ENCODE results near the gene STAP2. TPM values are rescaled to one million over a fixed set of nuclear protein-coding genes. Genes with fewer than 3 reads are reported as not detected.

The STAP2 gene
- total and polyA plus RNA-seq, 9 of the 15 experiments (the other 6 are each of a cell fraction or from before 2014, with no cell fraction given): 1.2 to 9.8 (median 4.5) TPM

DNA sequence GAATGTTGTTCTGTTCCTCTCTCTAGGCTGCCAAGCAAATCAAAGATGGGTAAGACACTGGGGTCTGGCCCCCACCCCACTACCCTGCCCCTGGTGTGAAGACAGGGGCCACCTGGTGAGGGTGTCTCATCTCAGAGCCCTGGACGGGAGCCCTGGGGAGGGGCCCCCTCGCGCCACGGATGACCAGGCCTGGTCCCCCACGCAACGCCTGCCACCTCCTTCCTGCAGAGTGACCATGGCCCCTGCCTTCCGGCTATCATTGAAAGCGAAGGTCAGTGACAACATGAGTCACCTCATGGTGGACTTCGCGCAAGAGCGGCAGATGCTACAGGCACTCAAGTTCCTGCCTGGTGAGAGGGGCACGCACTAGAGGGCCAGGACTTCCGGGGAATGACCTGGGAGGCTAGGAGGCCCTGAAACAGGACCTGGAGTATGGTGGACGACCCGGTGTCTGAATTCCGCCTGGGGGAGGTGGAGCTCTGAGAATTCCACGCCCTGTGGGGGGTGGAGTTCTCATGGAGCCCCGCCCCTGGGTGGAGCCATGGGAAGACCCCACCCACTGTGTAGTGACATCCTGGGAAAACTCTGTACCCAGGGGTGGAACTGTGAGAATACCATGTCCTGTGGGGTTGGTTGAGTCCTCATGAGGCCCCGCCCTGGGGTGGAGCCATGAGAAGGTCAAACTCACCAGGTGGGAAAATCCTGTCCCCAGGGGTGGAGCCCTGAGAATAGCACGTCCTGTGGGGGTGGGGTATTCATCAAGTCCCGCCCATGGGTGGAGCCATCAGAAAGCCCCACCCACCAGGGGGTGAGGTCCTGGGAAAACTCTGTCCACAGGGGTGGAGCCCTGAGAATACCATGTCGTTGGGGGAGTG is 28.1 kb downstream of the STAP2 start (continued):
- TF ChIP-seq, protein P1, sequence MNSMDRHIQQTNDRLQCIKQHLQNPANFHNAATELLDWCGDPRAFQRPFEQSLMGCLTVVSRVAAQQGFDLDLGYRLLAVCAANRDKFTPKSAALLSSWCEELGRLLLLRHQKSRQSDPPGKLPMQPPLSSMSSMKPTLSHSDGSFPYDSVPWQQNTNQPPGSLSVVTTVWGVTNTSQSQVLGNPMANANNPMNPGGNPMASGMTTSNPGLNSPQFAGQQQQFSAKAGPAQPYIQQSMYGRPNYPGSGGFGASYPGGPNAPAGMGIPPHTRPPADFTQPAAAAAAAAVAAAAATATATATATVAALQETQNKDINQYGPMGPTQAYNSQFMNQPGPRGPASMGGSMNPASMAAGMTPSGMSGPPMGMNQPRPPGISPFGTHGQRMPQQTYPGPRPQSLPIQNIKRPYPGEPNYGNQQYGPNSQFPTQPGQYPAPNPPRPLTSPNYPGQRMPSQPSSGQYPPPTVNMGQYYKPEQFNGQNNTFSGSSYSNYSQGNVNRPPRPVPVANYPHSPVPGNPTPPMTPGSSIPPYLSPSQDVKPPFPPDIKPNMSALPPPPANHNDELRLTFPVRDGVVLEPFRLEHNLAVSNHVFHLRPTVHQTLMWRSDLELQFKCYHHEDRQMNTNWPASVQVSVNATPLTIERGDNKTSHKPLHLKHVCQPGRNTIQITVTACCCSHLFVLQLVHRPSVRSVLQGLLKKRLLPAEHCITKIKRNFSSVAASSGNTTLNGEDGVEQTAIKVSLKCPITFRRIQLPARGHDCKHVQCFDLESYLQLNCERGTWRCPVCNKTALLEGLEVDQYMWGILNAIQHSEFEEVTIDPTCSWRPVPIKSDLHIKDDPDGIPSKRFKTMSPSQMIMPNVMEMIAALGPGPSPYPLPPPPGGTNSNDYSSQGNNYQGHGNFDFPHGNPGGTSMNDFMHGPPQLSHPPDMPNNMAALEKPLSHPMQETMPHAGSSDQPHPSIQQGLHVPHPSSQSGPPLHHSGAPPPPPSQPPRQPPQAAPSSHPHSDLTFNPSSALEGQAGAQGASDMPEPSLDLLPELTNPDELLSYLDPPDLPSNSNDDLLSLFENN (IDR thresholded peaks at IDR 0.05; ENCODE audit: low read depth in 2 of 2, low read length in 2 of 2): no peak
- TF ChIP-seq, protein P2, sequence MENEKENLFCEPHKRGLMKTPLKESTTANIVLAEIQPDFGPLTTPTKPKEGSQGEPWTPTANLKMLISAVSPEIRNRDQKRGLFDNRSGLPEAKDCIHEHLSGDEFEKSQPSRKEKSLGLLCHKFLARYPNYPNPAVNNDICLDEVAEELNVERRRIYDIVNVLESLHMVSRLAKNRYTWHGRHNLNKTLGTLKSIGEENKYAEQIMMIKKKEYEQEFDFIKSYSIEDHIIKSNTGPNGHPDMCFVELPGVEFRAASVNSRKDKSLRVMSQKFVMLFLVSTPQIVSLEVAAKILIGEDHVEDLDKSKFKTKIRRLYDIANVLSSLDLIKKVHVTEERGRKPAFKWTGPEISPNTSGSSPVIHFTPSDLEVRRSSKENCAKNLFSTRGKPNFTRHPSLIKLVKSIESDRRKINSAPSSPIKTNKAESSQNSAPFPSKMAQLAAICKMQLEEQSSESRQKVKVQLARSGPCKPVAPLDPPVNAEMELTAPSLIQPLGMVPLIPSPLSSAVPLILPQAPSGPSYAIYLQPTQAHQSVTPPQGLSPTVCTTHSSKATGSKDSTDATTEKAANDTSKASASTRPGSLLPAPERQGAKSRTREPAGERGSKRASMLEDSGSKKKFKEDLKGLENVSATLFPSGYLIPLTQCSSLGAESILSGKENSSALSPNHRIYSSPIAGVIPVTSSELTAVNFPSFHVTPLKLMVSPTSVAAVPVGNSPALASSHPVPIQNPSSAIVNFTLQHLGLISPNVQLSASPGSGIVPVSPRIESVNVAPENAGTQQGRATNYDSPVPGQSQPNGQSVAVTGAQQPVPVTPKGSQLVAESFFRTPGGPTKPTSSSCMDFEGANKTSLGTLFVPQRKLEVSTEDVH (IDR thresholded peaks at IDR 0.05; ENCODE audit: low read depth, partially characterized antibody): no peak
- TF ChIP-seq TFAM (CRISPR knock-in tag; conservative IDR thresholded peaks at IDR 0.05): no peak
- no peak for TF ChIP-seq COPS2 (conservative IDR thresholded peaks at IDR 0.05)
- TF ChIP-seq, protein P3, sequence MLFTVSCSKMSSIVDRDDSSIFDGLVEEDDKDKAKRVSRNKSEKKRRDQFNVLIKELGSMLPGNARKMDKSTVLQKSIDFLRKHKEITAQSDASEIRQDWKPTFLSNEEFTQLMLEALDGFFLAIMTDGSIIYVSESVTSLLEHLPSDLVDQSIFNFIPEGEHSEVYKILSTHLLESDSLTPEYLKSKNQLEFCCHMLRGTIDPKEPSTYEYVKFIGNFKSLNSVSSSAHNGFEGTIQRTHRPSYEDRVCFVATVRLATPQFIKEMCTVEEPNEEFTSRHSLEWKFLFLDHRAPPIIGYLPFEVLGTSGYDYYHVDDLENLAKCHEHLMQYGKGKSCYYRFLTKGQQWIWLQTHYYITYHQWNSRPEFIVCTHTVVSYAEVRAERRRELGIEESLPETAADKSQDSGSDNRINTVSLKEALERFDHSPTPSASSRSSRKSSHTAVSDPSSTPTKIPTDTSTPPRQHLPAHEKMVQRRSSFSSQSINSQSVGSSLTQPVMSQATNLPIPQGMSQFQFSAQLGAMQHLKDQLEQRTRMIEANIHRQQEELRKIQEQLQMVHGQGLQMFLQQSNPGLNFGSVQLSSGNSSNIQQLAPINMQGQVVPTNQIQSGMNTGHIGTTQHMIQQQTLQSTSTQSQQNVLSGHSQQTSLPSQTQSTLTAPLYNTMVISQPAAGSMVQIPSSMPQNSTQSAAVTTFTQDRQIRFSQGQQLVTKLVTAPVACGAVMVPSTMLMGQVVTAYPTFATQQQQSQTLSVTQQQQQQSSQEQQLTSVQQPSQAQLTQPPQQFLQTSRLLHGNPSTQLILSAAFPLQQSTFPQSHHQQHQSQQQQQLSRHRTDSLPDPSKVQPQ (CRISPR knock-in tag; IDR thresholded peaks at IDR 0.05; ENCODE audit: borderline replicate concordance): no peak
- TF ChIP-seq ZBTB8A (IDR thresholded peaks at IDR 0.05; ENCODE audit: partially characterized antibody): no peak
- TF ChIP-seq, protein P4, sequence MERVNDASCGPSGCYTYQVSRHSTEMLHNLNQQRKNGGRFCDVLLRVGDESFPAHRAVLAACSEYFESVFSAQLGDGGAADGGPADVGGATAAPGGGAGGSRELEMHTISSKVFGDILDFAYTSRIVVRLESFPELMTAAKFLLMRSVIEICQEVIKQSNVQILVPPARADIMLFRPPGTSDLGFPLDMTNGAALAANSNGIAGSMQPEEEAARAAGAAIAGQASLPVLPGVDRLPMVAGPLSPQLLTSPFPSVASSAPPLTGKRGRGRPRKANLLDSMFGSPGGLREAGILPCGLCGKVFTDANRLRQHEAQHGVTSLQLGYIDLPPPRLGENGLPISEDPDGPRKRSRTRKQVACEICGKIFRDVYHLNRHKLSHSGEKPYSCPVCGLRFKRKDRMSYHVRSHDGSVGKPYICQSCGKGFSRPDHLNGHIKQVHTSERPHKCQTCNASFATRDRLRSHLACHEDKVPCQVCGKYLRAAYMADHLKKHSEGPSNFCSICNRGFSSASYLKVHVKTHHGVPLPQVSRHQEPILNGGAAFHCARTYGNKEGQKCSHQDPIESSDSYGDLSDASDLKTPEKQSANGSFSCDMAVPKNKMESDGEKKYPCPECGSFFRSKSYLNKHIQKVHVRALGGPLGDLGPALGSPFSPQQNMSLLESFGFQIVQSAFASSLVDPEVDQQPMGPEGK (CRISPR knock-in tag; IDR thresholded peaks at IDR 0.05; ENCODE audit: borderline replicate concordance): no peak
- 0 out of 2 replicates have a peak, but pooled peaks have one; percentile 82 for TF ChIP-seq ZNF263 (CRISPR knock-in tag; IDR thresholded peaks at IDR 0.05; ENCODE audit: borderline replicate concordance)
- TF ChIP-seq PPARD (CRISPR knock-in tag; IDR thresholded peaks at IDR 0.05): no peak
- TF ChIP-seq ZNF408 (CRISPR knock-in tag; IDR thresholded peaks at IDR 0.05; ENCODE audit: low read depth): no peak
- no peak for TF ChIP-seq GATAD2A (IDR thresholded peaks at IDR 0.05)
- TF ChIP-seq KLF1 (tag; IDR thresholded peaks at IDR 0.05): no peak
- TF ChIP-seq ZBTB7A (IDR thresholded peaks at IDR 0.05; ENCODE audit: borderline replicate concordance, control insufficient read depth, low read depth, low read length): peak; percentile 51; the same call in 1 of the 2 replicates
- no peak for TF ChIP-seq CAMTA2 (CRISPR knock-in tag; conservative IDR thresholded peaks at IDR 0.05)
